CD4-positive, alpha-beta T cell treated with Interleukin-15 for 1 hour (primary cell): ENCODE data around the gene TCF7L2.

ENCODE experiments used
- DNase-seq: peaks from one replicate; pipeline ENCODE4 v3.0.0-alpha.2; 2020

TCF7L2 gene

DNA sequence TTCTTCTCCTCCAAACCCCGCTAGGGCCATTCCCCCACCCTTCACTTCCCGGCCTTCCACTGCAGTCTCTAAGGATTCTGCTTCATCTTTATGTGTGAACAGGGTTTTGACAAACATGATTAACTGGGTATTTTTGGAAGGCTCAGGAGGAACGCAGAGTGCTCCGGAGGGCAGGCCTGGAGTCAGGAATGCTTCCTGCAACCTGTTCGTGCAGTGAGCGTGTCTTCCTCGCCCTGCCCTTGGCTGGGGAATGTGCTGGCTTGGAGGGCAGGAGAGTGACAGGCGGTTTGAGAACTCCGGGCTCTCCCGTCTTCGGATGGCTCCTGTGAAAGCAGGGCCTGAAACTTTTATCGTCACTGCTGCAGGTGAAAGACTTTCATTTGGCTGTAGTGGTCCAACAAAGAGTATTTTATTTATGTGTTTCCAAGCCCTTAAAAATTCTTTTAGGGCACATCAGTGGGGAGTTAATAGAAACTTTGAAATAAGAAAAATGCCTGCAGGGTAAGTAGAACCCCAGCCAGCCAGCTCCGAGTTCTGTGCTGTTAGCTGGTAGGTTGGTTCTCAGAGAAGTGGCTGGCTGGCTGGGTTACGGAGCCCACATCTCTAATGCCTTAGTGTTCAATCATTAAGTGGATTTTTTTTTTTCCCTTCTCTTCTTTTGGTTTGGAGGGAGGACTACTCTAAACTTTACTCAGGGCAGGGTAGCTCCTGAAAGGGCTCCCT lies 51.0 kb downstream of the TCF7L2 start:
- DNase-seq, result no peak

DNA sequence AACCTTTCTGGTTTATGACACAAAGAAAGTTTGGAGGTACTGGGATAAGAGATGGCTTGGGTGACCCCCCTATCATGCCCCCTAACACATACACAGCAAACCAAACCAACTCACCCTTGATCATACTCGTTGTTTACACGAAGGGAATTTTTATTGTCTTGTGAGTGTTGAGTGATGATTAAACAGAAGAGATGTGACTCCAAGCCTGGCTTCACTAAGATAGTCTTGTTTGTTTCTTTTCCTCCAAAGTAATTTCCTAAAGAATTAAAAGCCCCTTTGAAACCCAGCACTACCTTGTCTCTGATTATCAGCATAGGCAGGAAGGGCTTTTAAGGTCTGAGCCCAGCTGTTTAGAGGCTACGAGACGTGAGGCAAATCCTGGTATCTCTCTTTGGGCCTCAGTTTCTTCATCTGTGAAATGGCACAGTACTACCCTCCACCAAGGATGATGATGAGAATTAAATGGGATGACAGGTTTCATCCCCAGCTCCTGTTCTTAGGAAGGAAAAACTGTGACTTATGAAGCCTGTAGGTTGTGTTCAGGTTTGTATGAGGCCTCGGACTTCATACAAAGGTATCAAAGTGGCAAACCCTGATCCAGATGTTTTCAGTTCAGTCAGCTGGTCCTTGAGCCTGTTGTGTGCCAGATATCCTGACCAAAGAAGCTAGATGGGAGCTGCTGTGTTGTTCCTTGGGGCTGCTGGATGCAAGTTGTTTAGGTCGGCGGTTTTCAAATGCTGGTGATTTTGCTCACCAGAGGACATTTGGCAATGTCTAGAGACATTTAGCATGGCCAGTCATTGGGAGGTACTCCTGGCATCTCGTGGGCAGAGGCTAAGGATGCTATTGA lies 51.8 kb downstream of the TCF7L2 start:
- DNase-seq, result no peak

DNA sequence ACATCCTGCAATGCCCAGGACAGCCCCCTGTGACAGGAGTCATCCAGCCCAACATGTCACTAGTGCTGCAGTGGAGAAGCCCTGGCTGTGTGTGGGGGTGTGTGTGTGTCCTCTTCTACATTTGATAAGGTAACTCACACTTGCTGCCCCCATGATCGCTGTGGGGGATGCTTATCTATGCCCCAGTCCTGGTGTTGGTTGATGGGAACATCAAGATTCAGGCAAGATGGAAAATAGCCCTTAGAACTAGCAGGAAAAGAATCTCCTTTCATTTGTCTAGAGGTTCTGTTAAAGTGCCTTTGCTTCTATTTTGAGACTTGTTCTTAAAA lies 52.4 kb downstream of the TCF7L2 start:
- no peak for DNase-seq

DNA sequence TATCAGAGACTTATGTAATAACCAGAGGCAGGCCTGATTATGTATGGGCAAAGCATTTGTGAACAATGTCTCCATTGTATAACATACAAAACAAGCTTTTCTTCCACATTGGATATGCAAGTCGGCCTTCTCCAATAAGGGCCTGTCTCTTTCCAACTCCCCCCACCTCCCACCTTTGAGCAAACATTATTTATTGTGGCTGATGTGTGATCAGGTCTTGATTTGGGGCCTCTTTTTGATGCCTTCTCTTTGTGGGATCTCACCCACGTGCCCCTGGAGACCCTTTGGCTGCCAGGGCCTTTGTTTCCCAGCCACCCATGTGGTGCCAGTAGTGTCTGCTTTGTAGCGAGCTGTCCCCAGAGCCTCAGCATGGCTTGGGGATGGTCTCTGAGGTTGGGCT lies 53.0 kb downstream of the TCF7L2 start:
- DNase-seq, result no peak

DNA sequence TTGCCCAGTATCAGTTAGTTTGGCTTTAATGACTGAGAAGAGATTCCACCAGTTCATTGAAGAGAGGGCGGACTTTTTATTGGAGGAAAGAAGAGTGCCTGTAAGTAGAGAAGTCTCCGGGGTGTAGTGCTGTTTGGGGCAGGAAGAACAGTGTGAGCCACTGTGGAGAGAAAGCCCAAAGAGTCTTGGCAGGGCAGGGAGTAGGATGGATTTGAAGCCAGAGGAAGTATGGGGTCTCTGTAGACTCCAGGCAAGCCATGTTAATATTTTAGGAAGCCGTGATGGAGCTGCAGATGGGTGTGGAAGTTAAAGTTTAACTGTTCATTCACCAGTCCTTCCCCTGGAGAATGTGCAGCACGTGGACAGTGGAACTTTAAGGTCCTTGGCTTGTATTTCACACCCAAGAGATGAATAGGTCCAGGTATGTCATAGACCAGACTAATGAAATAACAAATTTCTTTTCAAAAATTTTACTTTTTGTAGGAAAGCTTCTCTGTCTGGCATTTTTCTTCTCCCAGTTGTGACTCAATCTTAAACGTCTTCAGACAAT lies 54.1 kb downstream of the TCF7L2 start:
- DNase-seq, result no peak

DNA sequence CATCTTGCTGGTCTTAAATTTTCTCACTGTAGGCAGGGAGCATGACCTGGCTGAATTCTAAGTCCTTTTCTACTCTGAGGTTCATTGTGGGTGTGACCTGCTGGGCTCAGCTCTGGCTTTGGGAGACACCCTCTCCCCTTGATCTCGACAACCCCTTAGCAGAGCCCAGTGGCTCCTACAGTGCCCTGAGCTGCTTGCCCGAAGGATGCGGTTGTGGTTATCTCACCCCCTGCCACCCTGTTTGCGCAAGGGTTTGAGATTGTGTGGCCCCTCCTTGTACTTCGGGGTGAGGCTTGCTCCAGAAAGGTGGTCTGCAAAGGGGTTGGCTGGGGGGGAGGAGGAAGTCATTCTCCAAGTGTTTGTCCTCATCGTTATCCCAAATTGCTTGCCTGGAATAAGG lies 55.3 kb downstream of the TCF7L2 start:
- no peak for DNase-seq

DNA sequence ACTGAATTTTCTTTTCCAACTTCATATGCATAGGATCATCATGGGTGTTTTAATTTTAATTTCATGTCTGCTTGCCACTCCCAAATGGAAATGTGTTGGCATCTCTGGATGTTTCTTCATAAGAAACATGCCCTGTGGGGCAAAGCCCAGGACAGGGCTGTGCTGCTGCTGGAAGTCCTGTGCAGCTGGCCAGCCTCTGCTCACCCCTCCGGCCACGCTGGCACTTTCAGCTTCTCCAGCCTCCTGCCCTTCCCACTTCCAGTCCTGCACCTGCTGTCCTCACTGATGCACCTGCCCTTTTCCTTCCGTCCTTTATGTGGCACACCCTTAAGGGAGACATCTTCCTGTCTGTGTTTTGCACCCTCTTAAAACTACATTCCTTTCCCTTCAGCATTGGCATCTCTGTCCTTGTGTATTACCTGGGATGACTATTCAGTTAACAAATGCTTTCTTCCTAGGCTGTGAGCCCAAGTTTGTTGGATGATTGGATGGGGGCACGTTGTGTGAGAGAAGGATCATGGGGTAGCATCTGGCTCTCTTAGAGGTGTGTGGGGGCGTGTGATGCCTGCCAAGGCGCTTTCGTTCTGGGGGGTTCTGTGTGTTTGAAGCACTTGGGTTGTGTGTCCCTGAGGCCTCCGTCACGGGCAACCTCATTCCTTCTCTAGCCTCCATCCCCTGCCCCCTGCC lies 56.8 kb downstream of the TCF7L2 start:
- no peak for DNase-seq

DNA sequence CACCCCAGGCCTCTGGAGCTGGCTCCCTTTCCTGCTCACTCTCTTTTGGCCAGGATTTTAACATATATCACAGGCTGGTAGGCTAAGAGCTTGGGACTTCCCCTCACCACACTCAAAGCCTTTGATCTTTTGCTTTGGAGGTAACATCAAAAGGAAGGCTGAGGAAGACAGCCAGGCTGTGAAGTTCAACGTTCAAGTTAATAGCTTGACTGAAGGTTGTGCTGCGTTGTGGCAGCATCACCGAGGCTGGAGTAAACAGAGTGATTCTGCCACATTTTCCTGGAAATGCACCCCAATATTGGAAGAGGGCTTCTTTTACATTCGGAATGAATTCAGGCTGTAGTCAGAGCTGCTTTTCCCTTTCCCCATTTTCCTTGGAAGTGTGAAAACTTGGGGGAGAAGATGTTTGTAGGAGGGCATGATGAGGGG lies 57.3 kb downstream of the TCF7L2 start:
- peak; percentile 49 for DNase-seq

DNA sequence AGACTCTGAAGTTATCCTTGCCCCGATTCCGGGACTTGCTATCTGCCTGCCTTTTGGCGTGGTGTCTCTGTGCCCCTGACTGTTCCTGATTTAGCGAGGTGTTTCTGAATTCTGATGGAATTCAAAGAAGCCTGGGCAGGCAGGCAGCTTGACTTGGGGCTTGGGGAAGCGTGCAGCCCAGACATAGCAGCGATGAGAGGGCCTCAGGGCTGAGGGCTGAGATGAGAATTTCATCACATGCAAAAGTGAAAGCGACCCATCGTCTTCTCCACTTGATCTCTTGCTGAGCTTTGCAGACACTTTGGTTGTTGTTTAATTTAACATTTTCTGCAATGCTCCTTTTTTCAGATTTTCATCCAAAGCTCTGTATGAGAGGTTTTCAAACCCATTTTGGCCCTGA lies 57.8 kb downstream of the TCF7L2 start:
- no peak for DNase-seq

DNA sequence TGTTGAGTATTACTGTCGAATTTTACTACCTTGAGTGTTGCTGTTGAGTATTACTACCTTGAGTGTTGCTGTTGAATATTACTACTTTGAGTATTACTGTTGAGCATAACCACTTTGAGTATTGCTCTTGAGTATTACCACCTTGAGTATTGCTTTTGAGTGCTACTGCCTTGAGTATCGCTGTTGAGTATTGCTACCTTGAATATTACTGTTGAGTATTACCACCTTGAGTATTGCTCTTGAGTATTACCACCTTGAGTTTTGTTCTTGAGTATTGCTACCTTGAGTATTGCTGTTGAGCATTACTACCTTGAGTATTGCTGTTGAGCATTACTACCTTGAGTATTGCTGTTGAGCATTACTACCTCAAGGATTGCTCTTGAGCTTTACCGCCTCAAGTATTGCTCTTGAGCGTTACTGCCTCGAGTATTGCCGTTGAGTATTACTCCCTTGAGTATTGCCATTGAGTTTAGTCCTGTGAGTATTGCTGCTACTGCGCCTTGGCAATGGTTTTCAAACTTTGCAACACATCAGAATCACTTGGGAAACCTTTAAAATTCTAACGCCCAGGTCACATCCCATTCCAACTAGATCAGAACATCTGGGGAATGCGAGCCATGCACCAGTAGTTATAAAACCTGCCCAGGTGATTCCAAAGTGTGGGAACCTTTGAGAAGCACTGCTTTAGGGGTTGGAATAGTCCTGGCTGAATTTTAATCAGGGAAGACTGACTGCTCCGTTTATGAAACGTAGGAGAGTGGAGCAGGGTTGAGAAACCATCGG lies 61.7 kb downstream of the TCF7L2 start:
- no peak for DNase-seq

DNA sequence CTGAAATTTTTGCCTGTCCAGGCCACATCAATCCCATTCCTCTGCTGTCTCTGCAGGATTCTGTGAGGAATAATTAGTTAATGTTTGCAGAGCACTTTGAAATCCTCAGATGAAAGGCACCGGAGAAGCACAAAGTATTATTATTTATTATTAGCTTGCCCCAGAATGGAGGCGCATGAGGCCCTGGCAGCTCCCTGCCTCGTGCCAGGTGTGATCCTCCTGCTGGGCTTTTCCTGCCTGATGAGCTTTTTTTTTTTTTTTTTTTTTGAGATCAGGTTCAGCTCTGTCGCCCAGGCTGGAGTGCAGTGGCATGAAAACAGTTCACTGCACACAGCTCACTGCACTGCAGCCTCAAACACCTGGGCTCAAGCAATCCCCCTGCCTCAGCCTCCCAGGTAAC lies 65.2 kb downstream of the TCF7L2 start:
- no peak for DNase-seq

DNA sequence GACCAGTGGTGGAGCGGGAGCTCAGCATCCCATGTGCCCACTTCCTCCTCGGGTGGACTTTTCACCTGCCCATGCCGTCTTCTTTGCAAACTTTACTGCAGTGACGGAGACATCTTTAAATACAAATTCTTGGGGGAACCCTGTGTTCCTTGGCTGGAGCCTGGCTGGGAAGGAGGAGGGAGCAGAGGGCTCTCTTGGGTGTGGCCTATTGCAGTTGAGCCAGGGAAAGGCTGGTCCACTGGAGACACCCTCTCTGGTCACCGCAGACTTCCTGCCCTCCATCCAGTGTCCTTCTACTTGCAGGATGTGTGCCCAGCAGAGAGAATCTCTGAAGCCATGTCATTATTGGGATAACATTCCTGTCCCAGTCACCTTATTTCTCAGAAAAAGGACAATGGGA lies 67.3 kb downstream of the TCF7L2 start:
- no peak for DNase-seq

DNA sequence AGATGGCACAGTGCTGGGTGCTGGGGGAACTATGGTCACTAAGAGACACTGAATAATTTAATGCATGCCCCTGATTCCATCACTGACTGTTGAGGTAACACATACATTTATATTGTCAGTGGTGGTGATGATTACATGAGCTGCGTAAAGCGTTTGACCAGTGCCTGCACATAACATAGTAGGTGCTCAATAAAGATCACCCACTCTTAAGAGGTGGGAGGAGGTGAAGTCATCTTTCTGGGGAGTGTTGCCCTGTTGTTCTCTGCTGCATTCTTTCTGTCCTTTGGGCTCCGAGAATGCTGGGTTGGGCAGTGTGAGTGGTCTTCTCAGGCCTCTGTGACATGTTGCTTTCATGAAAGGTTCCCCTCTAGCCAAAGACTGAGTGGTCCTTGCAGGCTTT lies 68.0 kb downstream of the TCF7L2 start:
- no peak for DNase-seq

DNA sequence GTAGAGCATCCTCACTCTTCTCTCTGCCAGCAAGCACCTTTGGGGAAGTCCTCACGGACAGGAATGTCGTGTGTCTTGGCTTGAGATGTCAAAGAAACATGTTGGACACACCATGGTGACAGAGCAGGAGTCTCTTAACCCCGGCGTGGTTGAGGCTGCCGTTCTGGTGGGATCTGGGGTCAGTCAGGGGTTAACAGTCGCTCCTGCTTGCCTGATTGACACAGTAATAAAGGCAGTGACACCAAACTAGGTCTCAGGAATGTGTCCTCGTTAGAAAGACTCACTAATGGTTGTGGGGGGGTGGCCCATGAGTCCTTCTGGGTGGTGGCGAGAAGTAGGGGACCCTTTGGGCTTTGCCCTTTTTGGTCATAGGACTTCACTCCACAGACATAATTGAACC lies 69.0 kb downstream of the TCF7L2 start:
- no peak for DNase-seq

DNA sequence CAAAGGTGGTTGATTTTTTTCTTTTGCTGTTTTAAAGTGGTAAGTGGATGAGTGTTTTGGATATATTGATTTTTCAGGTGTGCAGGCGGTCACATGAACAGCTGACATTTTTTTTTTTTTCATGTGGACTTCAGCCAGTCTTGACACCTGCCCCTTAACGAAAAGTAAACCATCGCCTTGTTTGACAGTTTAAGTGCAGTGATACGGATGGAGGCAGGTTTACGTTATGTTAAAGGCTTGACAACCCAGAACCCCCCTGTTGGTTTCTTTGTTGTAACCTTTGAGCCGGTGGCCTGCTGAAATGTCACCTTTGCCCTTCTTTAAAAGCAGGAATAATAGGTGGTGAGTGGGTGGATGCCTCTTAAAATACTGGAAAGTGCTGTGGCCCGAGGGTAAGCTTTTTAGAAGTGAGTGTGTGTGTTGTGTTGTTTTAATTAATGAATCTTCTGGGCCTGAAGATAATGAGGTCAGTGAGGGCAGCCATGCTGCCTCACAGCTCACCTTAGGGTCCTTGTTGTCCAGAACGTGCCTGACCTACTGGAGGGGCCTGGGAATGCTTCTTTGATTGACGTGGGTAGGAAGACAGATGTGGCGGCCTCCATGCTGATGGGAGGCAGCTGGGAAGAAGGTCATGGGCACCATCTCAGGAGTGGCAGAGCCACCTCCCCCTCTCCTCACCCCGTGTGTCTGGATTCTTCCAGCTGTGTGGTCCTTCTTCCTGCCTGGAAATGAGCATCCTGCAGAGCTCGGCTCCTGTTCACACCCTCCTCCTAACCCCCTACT lies 69.8 kb downstream of the TCF7L2 start:
- no peak for DNase-seq

DNA sequence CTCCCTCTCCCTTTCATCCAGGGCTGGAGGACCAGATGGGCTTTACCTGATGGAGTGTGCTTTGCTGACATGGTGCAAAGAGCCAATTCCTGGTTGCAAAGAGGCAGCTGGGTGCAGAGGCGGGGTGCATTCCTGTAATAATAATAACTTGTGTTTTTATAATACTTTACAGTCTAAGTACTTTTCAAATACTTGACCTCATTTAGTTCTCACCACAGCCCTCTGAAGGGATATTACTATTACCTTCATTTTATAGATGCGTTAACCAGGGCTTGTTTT lies 70.4 kb downstream of the TCF7L2 start:
- no peak for DNase-seq

DNA sequence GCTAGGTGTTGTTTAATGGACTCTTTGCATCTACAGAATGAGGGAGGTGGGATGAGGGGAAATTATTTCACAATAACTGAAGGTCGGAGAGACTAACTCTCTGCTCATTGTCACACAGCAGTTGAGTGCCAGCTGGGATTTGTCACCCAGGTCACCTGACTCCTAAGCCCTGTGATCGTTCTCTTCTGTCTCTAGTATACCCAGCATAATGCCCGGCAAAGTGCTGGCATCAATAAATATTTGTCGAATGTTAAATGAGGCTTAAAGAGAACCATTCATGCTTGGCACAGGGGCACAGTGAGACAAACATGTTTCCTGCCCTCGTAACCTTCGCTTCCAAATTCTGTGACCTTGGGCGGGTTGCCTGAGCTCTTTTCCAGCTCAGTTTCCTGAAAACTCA lies 70.8 kb downstream of the TCF7L2 start:
- no peak for DNase-seq

DNA sequence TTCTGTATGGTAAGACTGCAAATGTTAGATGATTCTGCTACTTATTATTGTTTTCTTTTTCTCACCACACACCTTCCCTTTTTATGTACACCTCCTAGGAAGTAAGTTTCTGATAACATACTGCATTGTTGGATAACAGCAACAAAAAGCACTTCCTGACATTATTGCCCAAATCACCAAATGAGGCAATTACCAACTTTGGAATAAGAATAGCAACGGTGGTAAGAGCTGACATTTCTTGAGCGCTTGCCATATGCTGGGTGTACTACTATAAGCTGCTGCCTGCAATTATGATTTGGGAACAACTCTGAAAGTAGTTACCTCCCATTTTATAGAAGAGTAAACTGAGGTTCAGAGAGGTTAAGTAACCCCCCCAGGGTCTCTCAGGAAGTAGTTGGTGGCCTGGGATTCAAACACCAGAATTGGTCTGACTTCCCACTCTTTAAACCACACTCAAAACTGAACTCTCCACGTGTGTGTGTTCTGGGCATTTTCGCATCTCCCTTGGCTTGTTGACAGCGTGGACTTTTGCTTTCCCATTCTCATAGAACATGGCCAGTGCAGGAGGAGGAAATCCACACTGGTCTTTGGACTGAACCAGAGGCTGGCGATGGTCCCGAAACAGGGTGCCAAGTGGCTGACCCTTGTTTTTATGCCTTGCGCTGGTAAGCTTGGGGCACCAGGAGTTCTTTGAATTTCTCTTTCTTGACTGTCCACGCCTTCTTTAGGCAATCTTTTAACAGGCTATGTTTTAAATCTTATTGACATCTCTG lies 71.4 kb downstream of the TCF7L2 start:
- no peak for DNase-seq

DNA sequence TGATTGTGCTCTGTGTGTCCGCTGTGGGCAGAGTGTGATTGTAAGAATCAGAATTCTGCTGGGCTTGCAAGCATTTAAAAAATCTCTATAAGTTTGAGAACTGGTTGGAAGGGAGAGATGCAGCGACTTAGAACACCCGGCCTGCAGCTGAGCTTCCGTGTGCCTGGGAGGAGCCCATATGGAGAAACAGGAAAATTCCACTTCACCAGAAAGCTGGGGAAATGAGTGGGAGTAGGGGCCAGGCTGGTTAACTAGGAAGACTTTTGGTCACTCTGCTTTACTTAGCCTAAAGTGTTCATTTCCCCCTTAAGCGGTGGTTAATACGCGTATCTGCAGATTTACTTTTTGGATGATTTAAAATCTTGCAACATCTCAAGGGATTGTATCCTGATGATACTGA lies 72.2 kb downstream of the TCF7L2 start:
- no peak for DNase-seq

DNA sequence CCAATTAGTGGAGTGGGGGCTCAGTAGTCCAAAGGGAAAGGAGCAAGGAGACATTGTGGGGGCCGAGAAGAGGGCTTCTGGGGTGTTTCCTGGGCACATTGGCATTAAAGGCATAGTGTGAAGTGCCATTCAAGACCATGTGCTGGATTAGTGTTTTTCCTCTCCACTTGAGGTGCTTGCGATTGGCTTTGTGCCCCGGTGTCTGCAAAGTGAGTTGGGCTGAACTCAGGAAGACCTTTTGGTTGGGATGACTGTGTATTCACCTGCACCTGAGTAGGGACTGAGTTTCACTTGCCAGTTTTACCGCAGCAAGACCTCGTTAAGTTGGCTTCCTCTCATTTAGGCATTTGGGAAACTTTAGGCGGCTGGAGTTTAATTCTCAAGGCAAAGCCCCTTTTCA lies 73.0 kb downstream of the TCF7L2 start:
- DNase-seq, result no peak

DNA sequence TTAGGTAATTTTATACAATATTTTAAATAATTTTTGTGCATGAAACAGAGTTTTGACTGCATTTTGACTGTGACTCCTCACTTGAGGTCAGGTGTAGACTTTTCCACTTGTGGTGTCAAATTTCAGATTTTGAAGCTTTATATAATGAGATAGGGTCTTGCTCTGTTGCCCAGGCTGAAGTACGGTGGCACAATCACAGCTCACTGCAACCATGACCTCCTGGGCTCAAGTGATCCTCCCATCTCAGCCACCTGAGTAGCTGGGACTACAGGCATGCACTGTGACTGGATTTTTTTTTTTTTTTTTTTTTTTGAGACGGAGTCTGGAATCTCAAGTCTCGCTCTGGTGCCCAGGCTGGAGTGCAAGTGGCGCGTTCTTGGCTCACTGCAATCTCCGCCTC lies 74.9 kb downstream of the TCF7L2 start:
- DNase-seq, result no peak

DNA sequence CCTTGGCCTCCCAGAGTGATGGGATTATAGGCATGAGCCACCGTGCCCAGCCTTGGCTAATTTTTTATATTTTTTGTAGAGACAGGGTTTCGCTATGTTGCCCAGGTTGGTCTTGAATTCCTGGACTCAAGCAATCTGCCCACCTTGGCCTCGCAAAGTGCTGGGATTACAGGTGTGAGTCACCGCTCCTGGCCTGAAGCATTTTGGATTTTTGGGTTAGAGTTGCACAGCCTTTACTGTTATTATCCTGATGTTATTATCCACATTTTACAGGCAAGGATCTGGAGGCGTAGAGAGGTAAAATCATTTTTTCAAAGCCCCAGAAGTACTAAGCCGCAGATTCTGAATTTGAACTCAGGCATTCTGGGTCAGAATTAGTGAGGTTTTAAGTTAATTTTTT lies 75.4 kb downstream of the TCF7L2 start:
- no peak for DNase-seq
